ENCODE measurements around the gene STING1.

Gene STING1

DNA sequence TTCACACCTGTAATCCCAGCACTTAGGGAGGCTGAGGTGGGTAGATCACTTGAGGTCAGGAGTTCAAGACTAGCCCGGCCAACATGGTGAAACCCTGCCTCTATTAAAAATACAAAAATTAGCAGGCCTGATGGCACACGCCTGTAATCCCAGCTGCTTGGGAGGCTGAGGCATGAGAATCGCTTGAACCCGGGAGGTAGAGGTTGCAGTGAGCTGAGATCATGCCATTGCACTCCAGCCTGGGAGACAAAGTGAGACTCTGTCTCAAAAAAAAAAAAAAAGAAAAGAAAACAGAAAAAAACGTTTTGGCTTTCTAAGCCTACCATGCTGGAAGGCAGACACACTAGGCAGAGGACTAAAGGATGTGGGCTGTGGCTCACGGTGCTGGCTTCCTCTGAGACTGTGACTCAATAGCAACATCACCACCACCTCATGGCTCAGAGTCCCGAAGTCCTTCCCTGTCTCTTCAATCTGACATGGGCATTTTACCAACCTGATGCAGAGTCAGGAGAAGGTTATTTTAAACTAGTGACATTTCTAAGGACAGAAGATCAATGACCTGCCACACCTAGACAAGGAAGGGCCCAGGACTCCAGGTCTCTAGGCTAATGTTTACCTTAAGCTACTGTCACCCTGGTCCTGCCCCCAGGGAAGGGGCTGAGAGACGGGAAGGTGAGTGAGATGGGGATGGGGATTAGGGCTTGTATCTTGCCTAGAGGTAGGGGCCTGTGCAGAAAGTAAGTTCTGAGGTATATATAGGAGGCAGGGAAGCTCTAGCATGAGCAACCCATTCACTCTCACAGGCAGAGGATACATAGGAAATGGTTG is 23.8 kb downstream of the STING1 start:
- no peak for DNase-seq (ENCODE audit: low read depth)
- TF ChIP-seq, protein P1, sequence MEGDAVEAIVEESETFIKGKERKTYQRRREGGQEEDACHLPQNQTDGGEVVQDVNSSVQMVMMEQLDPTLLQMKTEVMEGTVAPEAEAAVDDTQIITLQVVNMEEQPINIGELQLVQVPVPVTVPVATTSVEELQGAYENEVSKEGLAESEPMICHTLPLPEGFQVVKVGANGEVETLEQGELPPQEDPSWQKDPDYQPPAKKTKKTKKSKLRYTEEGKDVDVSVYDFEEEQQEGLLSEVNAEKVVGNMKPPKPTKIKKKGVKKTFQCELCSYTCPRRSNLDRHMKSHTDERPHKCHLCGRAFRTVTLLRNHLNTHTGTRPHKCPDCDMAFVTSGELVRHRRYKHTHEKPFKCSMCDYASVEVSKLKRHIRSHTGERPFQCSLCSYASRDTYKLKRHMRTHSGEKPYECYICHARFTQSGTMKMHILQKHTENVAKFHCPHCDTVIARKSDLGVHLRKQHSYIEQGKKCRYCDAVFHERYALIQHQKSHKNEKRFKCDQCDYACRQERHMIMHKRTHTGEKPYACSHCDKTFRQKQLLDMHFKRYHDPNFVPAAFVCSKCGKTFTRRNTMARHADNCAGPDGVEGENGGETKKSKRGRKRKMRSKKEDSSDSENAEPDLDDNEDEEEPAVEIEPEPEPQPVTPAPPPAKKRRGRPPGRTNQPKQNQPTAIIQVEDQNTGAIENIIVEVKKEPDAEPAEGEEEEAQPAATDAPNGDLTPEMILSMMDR (conservative IDR thresholded peaks at IDR 0.05; ENCODE audit: low read depth, low read length), result no peak
- no peak overlapping the region for H3K4me3 ChIP-seq (ENCODE audit: low read length)

DNA sequence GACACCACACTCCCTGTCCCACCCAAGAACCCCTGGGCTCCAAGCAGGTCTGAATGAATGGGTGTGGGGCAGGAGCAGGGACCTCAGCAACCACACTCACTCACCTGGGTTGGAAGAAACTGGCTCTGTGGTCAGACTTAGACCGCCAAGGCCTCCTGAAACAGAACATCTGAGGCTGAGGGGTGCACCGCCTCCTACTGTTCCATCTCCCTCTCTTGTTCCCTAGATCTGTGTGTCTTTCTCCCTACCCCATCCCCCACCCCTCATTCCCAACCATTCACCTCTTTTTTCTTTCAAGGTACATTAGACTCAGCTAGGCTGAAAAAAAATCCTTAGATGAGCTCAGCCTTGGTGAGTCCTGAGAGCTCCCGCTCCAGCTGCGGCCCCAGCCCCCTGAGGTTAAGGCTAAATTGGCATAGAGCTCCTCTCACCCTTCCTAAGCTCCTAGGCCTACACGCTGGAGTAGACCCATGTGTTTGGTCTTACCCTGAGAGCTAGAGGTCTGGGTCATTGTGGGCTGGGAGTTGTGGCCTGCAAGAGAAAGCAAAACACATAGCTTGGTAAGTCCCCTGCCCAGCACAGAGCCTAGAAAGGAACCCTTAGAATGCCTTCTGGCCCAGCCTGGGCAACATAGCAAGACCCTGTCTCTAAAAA is 24.8 kb downstream of the STING1 start:
- DNase-seq (ENCODE audit: low read depth), result no peak
- TF ChIP-seq, protein P1 (conservative IDR thresholded peaks at IDR 0.05; ENCODE audit: low read depth, low read length), result no peak
- H3K4me3 ChIP-seq (ENCODE audit: low read length), result no peak overlapping the region

DNA sequence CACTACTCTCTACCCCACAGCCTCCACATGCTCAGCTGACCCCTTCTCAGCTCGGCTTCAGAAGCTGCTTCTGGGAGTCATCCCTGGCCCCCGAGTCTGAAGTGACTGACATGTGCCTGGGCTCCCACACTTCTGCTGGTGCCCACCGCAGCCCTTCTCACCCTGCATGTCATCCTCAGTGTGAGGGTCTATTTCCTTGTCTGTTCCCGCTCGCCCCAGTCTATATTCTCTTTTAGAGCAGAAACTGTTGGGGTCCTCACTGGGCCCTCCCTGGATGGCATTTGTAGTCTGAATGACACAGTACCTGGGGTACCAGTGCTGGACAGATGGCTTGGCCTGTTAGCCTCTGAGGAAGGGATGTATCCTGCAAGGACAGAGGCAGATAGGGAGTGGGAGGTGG is 25.3 kb downstream of the STING1 start:
- DNase-seq (ENCODE audit: low read depth), result no peak
- TF ChIP-seq, protein P1 (conservative IDR thresholded peaks at IDR 0.05; ENCODE audit: low read depth, low read length), result no peak
- no peak overlapping the region for H3K4me3 ChIP-seq (ENCODE audit: low read length)

DNA sequence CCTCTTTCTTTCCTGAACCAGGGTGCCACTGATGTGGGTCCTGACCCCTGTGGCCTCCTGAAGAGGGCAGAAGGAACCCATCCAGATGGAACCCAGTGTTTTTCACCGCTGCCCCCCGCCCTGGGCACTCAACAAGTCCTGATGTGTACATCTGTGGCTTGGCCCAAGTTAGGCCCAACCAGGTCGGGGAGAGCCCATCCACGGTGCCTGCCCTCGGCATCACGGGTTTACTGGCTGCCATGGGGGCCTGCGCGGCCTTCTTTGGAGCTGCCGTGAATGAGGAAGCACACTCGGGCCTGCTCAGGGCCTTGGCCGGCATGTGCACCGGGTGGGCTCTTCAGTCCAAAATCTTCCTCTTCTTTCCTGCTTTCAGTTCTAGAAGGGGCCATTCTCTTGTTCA is 25.8 kb downstream of the STING1 start:
- DNase-seq (ENCODE audit: low read depth), result no peak
- TF ChIP-seq, protein P1 (conservative IDR thresholded peaks at IDR 0.05; ENCODE audit: low read depth, low read length), result no peak
- H3K4me3 ChIP-seq (ENCODE audit: low read length), result no peak overlapping the region

DNA sequence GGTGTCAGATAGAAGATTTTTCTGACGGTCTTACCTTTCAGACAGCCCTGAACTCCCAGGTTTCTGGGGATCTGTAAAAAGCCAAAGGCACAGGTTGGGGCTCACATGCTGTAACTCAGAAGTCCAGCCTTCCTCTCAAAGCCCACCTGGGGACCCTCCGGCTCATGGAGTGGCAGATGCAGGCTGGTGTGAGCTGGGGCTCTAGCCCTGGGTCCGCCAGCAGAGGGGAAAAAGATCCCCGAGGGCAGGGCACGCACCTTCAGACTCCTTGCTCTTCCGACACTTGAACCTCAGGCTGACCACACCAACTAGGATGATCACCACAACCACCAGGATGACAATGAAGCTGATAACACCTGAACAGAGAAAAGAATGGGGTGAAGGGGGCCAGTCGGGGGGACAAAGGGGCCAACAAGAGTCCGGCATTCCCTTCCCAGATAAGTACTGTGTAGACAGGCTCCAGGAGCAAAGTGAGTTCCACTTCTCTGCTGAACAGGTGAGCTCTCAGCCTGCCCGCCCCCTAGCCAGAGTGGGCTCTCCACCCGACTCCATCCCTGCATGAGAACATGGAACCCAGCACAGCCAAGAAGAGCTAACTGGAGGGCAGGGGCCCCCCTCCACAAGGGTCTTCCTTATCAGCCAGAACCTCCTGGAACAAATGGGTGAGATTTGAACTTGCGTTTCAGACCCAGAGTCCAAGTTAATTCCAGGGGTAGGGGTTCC is 27.8 kb downstream of the STING1 start:
- TF ChIP-seq, protein P1 (conservative IDR thresholded peaks at IDR 0.05; ENCODE audit: low read depth, low read length), result no peak
- no peak for DNase-seq (ENCODE audit: low read depth)
- H3K4me3 ChIP-seq (ENCODE audit: low read length), result no peak overlapping the region

DNA sequence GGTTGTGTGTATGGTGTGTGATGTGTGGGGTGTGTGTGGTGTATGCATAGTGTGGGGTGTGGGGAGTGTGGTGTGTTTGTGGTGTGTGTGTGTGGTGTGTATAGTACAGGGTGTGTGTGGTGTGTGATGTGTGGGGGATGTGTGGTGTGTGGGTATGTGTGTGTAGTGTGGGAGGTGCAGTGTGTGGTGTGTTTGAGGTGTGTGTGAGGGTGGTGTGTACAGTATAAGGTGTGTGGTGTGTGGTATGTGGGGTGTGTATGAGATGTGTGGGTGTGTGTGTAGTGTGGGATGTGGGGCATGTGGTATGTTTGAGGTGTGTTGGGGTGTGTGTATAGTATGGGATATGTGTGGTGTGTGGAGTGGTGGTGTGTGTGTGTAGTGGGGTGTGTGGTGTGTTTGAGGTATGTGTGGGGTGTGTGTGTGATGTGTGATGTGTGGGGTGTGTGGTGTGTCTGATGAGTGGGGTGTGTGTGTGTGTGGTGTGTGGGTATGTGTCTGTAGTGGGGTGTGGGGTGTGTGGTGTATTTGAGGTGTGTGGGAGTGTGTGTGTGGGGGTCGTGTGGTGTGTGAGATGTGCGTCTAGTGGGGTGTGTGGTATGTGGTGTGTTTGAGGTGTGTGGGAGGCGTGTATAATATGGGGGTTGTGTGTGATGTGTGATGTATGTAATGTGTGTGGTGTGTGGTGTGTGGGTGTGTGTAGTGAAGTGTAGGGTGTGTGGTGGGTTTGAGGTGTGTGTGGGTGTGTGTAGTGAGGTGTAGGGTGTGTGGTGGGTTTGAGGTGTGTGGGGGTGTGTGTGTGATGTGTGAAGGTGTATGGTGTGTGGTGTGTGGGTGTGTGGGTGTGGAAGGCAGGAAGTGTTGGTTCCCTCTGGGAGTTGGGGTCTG is 28.6 kb downstream of the STING1 start:
- DNase-seq (ENCODE audit: low read depth), result no peak
- no peak overlapping the region for H3K4me3 ChIP-seq (ENCODE audit: low read length)
- TF ChIP-seq, protein P1 (conservative IDR thresholded peaks at IDR 0.05; ENCODE audit: low read depth, low read length), result no peak

Measured in retinal pigment epithelial cell (primary cell).